ENCODE measurements around the gene IL1RAPL1.

IL1RAPL1 gene

DNA sequence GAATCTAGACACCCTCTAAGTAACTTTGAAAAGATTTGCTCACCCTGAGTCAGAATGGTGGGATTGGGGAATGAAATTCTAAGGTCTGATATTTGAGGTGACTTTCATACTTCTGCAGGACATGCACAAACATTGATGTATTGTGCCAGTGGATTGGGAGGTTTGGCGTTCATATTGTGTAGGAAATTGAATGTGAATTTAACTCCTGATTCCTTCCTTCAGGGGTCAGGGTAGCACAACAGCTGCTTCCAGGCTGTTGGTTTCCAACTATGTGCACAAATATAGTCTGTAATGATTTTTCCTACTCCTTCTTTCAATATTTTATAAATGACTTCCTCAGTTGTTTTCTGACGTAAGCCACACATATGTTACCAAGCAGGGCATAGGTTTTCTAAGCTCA is 3.1 kb downstream of the IL1RAPL1 start:
- Histone ChIP-seq H3K36me3 (ENCODE audit: insufficient read depth, low read length) (no peaks in the 10 kb centered on the region), H3K4me1 (ENCODE audit: insufficient read depth, low read length) (no peaks in the 10 kb centered on the region), H2AFZ (ENCODE audit: low read depth, low read length) (no peak overlapping the region), H3K4me3 (ENCODE audit: low read length) (no peak overlapping the region), H3K9me3 (ENCODE audit: low read length) (no peaks in the 10 kb centered on the region), H3K27me3 (ENCODE audit: insufficient read depth, low read length) (peaks cover 21% of the 10 kb centered on the region)

DNA sequence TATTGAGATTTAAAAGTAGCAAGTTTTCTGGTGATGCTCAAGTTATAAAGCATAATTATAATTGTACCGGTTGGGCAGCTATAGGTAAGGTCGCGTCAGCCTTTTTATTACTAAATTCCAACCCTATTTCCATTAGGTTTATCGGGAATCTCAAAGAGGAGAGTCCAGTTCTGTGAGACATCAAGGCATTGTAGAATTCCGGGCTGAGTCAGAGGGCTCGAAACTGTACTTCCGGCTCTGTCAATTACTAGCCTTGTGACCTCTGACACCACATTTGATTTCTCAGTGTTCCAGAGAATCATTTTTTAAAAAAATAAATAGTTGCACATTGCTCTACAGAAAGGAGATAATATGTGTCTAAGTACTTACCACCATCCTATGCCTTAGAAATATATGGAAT is 4.3 kb downstream of the IL1RAPL1 start:
- no peak overlapping the region for H3K4me3 ChIP-seq (ENCODE audit: low read length)

DNA sequence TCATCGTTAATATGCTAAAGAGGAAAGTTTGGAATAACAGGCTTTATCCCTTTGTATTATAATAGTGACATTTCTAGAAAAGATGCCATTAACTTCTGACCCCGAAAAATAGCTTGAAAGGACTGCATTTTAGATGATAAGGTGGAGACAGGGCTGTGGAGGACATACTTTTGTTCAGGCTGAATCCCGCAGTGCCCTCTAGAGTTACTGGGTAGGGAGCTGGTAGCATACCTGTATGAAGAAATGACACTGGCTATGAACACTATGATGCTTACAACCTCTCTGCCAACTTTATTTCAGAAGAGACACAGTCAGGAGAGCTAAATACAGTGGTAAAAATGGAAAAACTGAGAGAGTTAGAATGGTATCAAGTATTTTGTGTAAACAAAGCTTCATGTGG is 8.1 kb downstream of the IL1RAPL1 start:
- Histone ChIP-seq H3K27me3 (ENCODE audit: insufficient read depth, low read length) (no peaks in the 10 kb centered on the region), H3K4me1 (ENCODE audit: insufficient read depth, low read length) (no peaks in the 10 kb centered on the region), H2AFZ (ENCODE audit: low read depth, low read length) (no peak overlapping the region), H3K4me3 (ENCODE audit: low read length) (no peak overlapping the region), H3K36me3 (ENCODE audit: insufficient read depth, low read length) (no peaks in the 10 kb centered on the region), H3K9me3 (ENCODE audit: low read length) (no peaks in the 10 kb centered on the region)

More for the DNA sequence above, 4.3 kb downstream of the IL1RAPL1 start:
- Histone ChIP-seq H3K4me1 (ENCODE audit: insufficient read depth, low read length) (no peaks in the 10 kb centered on the region), H3K27me3 (ENCODE audit: insufficient read depth, low read length) (peaks cover 13% of the 10 kb centered on the region), H3K9me3 (ENCODE audit: low read length) (no peaks in the 10 kb centered on the region), H3K36me3 (ENCODE audit: insufficient read depth, low read length) (no peaks in the 10 kb centered on the region), H2AFZ (ENCODE audit: low read depth, low read length) (no peak overlapping the region)

DNA sequence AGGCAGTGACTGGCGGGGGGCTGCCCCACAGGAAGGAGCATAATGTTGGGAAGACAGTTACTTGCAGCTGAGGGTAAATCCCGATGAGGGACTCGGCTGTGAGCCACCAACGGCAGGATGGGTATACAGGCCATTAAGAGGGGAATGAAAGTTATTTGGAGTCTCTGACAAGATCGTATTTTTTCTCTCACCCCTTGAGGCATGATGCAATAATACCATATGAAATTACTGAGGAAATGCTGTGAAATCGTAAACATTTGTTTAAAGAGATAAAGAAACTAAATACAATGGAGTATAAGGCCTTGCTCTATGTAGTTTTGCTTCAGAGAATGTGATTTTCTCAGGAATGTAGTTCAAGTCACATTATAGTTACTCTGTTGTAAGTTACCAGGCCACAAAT is 12.7 kb downstream of the IL1RAPL1 start:
- Histone ChIP-seq H3K36me3 (ENCODE audit: insufficient read depth, low read length) (no peaks in the 10 kb centered on the region), H3K4me3 (ENCODE audit: low read length) (no peak overlapping the region), H2AFZ (ENCODE audit: low read depth, low read length) (no peak overlapping the region), H3K4me1 (ENCODE audit: insufficient read depth, low read length) (no peaks in the 10 kb centered on the region), H3K27me3 (ENCODE audit: insufficient read depth, low read length) (no peaks in the 10 kb centered on the region), H3K9me3 (ENCODE audit: low read length) (no peaks in the 10 kb centered on the region)

DNA sequence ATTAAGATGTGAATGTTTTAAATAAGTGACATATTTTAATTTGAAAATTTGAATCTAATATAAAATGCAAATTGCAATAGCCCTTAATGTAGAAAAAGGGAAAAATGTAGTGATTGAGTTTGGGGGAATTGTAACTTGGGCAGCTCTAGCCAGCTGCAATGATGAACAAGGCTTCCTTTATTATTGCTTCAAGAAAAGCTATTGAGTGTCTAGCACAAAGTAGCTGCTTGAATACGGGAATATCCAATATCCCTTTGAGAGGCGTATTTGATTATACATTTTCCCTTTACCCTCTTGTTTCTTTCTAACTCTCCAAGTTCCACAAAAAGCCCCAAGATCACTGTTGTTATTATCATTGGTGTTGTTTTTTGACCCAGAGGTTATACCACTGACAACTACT is 21.8 kb downstream of the IL1RAPL1 start:
- no peak overlapping the region for H3K4me3 ChIP-seq (ENCODE audit: low read length)
- no peaks in the 10 kb centered on the region for H3K4me1 ChIP-seq (ENCODE audit: insufficient read depth, low read length)
- H2AFZ ChIP-seq (ENCODE audit: low read depth, low read length), result no peak overlapping the region
- no peaks in the 10 kb centered on the region for H3K27me3 ChIP-seq (ENCODE audit: insufficient read depth, low read length)
- H3K9me3 ChIP-seq (ENCODE audit: low read length), result no peaks in the 10 kb centered on the region
- H3K36me3 ChIP-seq (ENCODE audit: insufficient read depth, low read length), result no peaks in the 10 kb centered on the region

DNA sequence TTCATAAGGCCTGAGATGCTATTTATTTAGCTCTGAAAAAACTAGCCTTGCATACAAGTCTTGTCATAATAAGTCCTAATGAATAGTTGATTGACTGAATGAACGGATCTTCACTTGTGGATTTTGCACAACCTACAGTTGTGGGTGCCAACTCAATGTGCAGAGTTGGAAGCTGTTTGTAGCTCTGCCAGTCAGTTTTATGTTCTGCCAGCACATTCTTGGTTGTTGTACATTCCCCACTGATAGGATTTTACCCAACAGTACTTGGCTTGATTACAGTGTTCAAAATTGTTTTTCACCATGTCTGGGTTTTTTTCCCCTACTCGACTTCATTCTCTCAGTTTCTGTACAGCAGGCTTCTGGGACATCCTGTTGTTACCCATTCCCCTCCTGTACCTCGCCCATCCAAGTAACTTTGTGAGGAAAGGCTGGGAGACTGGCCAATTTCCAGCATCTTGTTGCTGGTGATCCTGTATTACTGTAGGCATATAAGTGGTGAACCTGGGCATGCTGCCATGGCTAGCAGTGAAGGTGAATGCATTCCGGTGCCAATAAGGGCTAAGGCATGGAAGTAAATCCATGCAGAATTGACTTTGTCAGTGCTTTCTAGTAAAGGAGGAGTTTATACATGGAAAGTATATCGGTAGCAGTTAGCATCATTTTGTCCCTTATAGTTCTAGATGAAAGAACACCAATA is 22.8 kb downstream of the IL1RAPL1 start:
- no peak overlapping the region for H2AFZ ChIP-seq (ENCODE audit: low read depth, low read length)
- no peak overlapping the region for H3K4me3 ChIP-seq (ENCODE audit: low read length)
- no peaks in the 10 kb centered on the region for H3K9me3 ChIP-seq (ENCODE audit: low read length)

DNA sequence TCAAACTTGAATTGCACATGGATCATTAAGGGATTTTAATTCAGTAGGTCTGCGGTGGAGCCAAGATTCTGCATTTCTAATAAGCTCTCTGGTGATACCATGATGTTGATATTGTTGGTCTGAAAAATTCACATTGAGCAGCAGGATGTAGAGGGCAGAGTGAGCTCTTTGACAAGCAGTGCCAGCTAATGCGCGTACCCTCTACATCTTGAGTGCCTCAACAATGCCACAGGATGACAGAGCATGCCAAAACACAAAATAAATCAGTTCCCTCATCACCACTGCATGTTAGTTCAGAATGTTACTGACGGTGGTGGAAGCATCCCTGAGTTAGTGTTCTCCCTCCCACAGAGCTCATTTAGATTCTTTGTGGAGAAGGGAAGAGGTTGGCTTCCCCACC is 23.5 kb downstream of the IL1RAPL1 start:
- Histone ChIP-seq H3K9me3 (ENCODE audit: low read length) (no peaks in the 10 kb centered on the region), H3K27me3 (ENCODE audit: insufficient read depth, low read length) (no peaks in the 10 kb centered on the region), H3K36me3 (ENCODE audit: insufficient read depth, low read length) (no peaks in the 10 kb centered on the region), H3K4me3 (ENCODE audit: low read length) (no peak overlapping the region), H3K4me1 (ENCODE audit: insufficient read depth, low read length) (no peaks in the 10 kb centered on the region), H2AFZ (ENCODE audit: low read depth, low read length) (no peak overlapping the region)

More for the DNA sequence above, 22.8 kb downstream of the IL1RAPL1 start:
- no peaks in the 10 kb centered on the region for H3K4me1 ChIP-seq (ENCODE audit: insufficient read depth, low read length)
- no peaks in the 10 kb centered on the region for H3K27me3 ChIP-seq (ENCODE audit: insufficient read depth, low read length)
- H3K36me3 ChIP-seq (ENCODE audit: insufficient read depth, low read length), result no peaks in the 10 kb centered on the region

DNA sequence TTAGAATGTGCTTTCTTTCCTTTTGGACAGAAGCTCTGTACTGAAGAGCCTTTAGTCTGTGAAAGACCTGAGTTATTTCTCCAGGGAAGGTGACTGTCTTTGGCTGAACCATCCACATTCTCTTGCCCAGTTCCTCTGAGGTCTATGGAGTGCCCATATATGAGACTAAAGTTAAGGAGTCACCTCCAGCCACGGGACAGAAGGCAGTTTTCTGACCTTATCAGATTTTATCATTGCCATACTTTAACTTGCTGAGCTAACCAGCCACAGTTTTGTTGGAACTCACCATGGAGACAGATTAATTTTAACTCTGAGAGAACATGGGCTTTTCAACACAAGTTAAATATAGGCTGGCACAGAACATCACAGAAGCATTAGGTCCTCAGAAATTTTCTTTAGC is 26.3 kb downstream of the IL1RAPL1 start:
- Histone ChIP-seq H3K4me3 (ENCODE audit: low read length) (no peak overlapping the region), H3K9me3 (ENCODE audit: low read length) (no peaks in the 10 kb centered on the region), H3K4me1 (ENCODE audit: insufficient read depth, low read length) (no peaks in the 10 kb centered on the region), H3K36me3 (ENCODE audit: insufficient read depth, low read length) (no peaks in the 10 kb centered on the region), H3K27me3 (ENCODE audit: insufficient read depth, low read length) (no peaks in the 10 kb centered on the region), H2AFZ (ENCODE audit: low read depth, low read length) (no peak overlapping the region)

DNA sequence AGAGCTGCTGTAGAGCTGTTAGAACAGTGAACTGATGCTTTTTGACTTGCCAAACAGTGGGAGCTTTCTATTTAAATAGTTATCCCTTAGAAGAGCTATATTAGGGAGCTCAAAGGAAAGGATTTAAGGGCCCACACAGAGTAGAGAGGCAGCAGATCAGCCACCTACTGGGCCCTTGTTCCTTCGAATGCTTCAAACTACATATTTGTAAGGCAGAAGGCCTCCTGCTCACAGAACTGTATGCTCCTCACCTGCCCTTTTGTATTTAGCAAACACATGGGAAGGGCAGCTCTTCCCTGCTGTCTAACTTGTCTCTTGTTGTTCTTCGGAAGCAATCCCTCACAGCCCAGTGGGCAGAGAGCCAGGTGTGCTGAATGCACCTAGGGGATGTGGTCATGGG is 38.0 kb downstream of the IL1RAPL1 start:
- no peaks in the 10 kb centered on the region for H3K36me3 ChIP-seq (ENCODE audit: insufficient read depth, low read length)
- no peak overlapping the region for H3K4me3 ChIP-seq (ENCODE audit: low read length)
- no peaks in the 10 kb centered on the region for H3K4me1 ChIP-seq (ENCODE audit: insufficient read depth, low read length)
- H2AFZ ChIP-seq (ENCODE audit: low read depth, low read length), result no peak overlapping the region
- peaks cover 5% of the 10 kb centered on the region for H3K27me3 ChIP-seq (ENCODE audit: insufficient read depth, low read length)
- no peaks in the 10 kb centered on the region for H3K9me3 ChIP-seq (ENCODE audit: low read length)

DNA sequence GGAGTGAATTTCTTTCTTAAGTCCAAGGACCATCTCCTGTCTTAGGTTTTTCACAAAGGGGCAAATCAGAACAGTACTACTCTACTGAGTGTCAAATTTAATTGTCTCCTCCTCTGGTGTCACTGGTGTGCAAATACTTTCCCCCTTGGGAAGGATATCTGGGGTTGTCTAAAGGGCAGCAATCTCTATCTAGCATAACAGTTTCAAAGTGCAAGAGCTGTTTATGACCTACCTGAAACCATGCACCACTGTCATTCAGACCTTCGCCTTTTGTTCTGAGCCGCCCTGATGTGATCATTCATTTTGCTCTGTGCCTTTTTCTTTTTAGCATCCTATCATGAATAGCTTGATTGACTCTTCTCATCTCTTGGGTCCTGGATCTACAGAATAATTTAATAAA is 39.3 kb downstream of the IL1RAPL1 start:
- Histone ChIP-seq H3K4me1 (ENCODE audit: insufficient read depth, low read length) (no peaks in the 10 kb centered on the region), H3K4me3 (ENCODE audit: low read length) (no peak overlapping the region)

DNA sequence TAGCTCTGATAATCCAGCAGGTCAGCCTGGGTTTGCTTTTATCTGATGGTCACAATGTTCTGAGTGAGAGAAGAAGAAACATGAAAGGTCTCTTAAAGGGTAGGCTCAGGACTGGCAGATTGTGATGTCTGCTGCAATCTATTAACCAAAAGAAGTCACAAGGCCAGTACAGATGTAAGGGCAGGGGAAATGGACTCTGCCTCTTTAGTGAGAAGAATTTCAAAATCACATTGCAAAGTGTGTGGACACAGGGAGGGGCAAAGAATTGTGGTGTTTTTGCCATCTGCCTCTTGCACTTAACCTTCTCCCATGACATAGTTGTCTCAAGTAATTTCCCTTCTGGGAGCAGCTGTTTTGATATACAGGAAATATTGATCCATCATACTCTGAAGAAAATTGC is 40.9 kb downstream of the IL1RAPL1 start:
- Histone ChIP-seq H3K9me3 (ENCODE audit: low read length) (no peaks in the 10 kb centered on the region), H3K4me1 (ENCODE audit: insufficient read depth, low read length) (no peaks in the 10 kb centered on the region), H3K36me3 (ENCODE audit: insufficient read depth, low read length) (no peaks in the 10 kb centered on the region), H3K4me3 (ENCODE audit: low read length) (no peak overlapping the region), H3K27me3 (ENCODE audit: insufficient read depth, low read length) (peaks cover 5% of the 10 kb centered on the region), H2AFZ (ENCODE audit: low read depth, low read length) (no peak overlapping the region)

More for the DNA sequence above, 39.3 kb downstream of the IL1RAPL1 start:
- Histone ChIP-seq H3K27me3 (ENCODE audit: insufficient read depth, low read length) (peaks cover 5% of the 10 kb centered on the region), H3K36me3 (ENCODE audit: insufficient read depth, low read length) (no peaks in the 10 kb centered on the region), H3K9me3 (ENCODE audit: low read length) (no peaks in the 10 kb centered on the region), H2AFZ (ENCODE audit: low read depth, low read length) (no peak overlapping the region)

DNA sequence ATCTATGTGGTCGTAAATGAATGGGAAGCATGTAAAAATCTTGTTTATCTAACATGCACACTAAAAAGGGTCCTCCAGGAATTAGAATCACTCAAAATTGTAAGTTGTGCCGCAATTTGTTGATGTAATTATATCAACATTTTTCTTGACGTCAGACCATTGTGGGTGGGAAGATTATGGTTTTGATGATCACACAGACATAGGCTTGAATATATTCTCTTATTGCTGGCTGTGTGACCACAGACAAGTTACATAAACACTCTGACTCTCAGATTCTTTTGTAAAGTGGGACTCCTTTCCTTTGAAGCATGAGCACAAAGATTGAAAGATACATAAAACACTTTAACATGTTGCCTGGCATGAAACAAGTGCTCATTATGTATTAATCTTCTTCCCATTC is 51.5 kb downstream of the IL1RAPL1 start:
- Histone ChIP-seq H3K36me3 (ENCODE audit: insufficient read depth, low read length) (no peaks in the 10 kb centered on the region), H3K9me3 (ENCODE audit: low read length) (no peaks in the 10 kb centered on the region), H3K4me1 (ENCODE audit: insufficient read depth, low read length) (no peaks in the 10 kb centered on the region), H3K4me3 (ENCODE audit: low read length) (no peak overlapping the region), H3K27me3 (ENCODE audit: insufficient read depth, low read length) (no peaks in the 10 kb centered on the region), H2AFZ (ENCODE audit: low read depth, low read length) (no peak overlapping the region)

DNA sequence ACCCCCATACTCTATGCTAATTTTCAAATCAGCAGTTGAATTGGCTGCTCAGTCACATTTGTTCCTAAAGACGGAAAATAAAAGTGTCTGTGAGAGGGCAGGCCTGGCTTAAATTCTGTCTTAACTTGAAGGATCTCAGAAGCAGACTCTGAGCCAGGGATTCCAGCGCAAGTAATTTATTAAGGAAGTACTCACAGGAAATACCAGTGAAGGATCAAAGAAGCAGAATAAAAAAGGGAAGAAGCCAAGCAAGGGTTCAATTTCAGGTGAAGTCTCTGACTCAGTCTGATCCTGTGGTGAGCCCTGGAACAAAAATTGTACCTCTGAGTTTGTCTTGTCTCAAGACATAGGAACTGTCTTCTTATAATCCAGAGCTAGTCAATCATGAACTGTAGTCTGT is 52.2 kb downstream of the IL1RAPL1 start:
- no peaks in the 10 kb centered on the region for H3K4me1 ChIP-seq (ENCODE audit: insufficient read depth, low read length)
- H2AFZ ChIP-seq (ENCODE audit: low read depth, low read length), result no peak overlapping the region
- H3K4me3 ChIP-seq (ENCODE audit: low read length), result no peak overlapping the region
- no peaks in the 10 kb centered on the region for H3K27me3 ChIP-seq (ENCODE audit: insufficient read depth, low read length)
- H3K36me3 ChIP-seq (ENCODE audit: insufficient read depth, low read length), result no peaks in the 10 kb centered on the region
- no peaks in the 10 kb centered on the region for H3K9me3 ChIP-seq (ENCODE audit: low read length)

DNA sequence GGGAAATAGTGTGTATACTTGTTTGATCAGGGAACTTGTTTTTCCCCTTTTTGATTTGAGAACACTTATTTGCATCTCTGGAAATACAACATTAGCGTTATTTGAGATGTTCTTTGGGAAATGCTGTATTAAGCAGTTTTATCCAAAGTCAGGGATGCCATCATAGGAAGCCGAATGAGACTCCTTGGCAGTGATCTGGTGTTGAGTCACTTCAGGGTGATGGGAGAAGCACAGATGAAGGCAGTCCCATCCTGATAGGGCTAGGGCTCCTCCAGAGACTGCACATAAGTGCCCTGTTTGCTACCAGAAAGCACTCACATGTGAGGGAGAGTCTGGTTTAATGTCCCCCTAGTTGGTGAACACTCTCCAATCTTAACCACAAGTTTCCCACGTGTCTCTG is 62.3 kb downstream of the IL1RAPL1 start:
- H3K36me3 ChIP-seq (ENCODE audit: insufficient read depth, low read length), result no peaks in the 10 kb centered on the region
- H3K9me3 ChIP-seq (ENCODE audit: low read length), result no peaks in the 10 kb centered on the region
- no peaks in the 10 kb centered on the region for H3K4me1 ChIP-seq (ENCODE audit: insufficient read depth, low read length)
- no peak overlapping the region for H3K4me3 ChIP-seq (ENCODE audit: low read length)
- H2AFZ ChIP-seq (ENCODE audit: low read depth, low read length), result no peak overlapping the region
- H3K27me3 ChIP-seq (ENCODE audit: insufficient read depth, low read length), result no peaks in the 10 kb centered on the region
